NCI-H187 treated with DMSO at 0.1 percent for 48 hours (cell line): ENCODE data around the gene ALDH7A1.
A peak's percentile ranks its signal among the peaks of the same experiment; 100 is the strongest.
"Not testable (repeated sequence)": the region's sequence is repeated elsewhere in the genome, so short reads cannot be mapped to it uniquely, and the experiment has no call there.

ENCODE experiments used
- DNase-seq: peaks from one replicate; lab custom pipeline; 2025; lab: John Stamatoyannopoulos, UW

ALDH7A1 gene

GRCh38 chr5:126534553-126534952, 60.5 kb downstream of the ALDH7A1 start:
- no peak for DNase-seq

DNA sequence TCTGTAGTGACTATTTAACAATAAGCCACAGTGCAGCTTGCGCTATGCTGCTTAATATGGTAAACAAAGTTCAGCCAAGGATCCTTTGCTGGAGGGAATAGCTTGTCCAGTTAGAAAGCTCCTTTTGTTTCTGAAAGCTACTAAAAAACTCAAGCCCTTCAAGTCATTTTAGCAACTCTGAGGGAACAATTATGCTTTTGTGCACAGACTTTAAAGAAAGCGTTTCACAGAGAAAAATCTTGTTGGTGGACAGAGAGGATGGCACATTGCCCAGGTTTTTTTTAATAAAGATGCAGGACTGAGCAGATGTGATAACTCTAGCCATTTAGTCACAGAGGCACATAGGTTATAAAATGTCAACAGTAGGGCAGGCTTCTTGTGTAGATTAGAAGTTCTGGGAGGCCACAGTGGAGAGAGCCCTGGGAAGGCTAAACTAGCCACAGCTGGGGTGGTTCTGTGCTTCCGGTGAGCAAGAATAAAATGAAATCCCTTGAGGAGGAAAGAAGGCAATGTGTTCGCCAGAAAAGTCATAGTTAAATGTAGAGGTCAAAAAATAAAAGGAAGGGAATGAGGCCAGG, 63.4 kb downstream of the ALDH7A1 start:
- DNase-seq, result no peak

DNA sequence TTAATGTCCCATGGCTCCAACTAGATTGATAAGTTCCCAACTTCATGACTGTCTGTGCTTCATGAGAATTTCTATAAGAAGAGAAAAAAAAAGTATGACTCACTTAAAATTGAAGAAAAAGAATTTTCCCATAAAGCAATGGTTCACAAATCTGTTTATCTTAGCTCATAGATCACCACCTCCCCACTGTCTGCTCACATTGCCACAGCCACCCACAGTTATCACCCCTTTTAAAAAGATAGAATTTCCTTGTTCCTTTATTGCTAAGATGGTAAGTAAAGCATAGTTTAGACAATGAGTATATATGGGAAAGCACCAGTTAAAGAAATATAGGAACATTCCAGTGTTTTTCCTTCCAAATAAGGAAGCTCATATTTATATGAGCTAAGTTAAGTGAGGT, 67.1 kb downstream of the ALDH7A1 start:
- DNase-seq, result no peak

DNA sequence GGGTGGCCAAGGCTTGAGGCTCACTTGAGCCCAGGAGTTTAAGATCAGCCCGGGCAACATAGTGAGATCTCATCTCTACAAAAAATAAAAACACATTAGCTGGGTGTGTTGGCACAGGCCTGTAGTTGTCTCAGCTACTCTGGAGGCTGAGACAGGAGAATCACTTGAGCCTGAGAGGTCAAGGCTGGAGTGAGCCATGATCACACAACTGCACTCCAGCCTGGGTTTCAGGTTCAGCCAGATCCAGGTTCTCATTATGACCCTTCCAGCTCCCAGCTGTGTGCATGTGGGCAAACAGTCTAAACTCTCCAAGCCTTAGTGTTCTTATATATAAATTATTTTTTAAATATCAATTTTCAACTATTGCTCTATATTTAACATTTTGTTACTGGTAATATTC, 67.9 kb downstream of the ALDH7A1 start:
- DNase-seq, result no peak

GRCh38 chr5:126526493-126526892, 68.5 kb downstream of the ALDH7A1 start:
- DNase-seq, result no peak

DNA sequence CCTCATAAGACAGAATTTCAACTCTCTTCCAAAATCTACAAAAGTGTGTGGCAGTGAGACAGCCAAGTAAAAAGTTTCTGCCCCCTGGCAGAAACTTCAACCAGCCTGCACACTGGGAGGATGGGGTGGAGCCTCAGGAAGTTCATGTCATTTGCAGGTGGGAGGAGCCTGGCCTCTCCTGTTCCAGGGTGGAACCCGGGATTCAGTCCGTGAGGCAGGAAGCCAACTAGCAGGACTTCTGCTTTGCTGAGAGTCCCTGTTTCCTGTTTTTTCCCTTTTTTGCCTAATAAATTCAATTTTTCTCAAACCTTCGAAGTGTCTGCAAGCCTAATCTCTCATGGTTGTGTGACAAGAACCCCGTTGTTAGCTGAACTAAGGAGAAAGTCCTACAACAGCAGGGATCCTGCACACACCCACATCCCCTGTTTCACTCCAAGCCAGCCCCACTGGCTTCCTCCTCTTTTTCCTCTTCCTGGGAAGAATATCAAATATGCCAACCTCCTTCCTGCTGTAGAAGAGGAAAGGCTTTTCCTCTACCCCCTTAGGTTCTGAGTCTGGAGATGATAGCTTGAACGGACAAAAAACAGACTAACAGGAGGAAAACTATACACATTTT, 69.3 kb downstream of the ALDH7A1 start:
- DNase-seq, result no peak

GRCh38 chr5:126523818-126524510, 71.1 kb downstream of the ALDH7A1 start:
- no peak for DNase-seq

- DNase-seq, result no peak
These were observed 73.9 kb downstream of the ALDH7A1 start for GRCh38 chr5:126521130-126521529.

DNA sequence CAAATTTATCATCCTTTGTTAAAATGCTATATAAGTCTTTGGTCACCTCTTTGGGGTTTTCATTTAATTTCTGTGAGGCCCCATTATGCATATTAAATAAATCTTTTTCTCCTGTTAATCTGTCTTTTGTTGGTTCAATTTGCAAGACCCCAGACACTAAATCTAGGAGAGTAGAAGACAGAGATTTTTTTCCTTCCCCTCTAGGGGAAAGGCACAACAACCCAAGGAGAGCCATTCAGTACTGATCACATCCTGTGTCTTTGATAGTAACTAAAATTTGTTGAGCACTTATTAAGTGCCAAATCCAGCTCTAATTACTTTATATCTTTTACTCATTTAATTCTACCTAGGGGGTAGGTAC, 74.4 kb downstream of the ALDH7A1 start:
- no peak for DNase-seq

- DNase-seq, result no peak
These were observed 75.1 kb downstream of the ALDH7A1 start for GRCh38 chr5:126519637-126520592.

- DNase-seq, result not testable (repeated sequence)
These were observed 75.8 kb downstream of the ALDH7A1 start for GRCh38 chr5:126519223-126519622.

DNA sequence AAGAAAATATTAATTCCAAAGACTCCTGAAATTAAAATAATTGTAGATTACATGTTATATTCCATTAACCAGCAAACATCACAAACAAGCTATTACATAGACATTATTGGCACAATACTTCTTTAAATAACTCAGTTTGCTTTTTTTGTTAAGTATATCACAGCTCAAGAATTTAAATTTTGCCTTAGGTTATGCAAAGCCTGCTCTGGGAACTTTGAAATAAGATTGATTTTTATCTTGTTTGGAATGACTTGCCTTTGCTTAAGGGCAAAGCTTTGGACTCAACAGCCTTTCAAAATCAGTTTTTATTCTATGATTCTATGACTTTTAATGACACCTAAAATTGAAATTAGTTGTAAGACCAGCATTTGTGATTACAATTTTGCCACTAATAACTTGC, 78.2 kb downstream of the ALDH7A1 start:
- DNase-seq, result no peak

DNA sequence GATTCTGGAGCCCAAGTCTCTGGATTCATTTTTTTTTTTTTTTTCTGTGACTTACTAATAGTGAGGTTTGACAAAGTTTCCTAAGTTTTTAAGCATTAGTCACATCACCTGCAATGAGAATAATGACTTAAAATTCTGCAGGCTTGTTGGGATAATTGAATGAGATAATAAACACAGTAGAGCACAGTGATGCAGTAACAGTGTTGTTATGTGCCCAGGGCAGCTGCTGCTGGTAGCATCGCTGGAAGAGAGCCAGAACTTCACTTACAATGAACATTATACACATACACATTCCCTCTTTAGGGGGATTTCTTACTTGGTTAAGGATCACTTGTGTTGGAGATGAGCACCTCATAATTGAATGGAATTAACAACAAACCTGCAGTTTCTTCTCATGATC, 78.9 kb downstream of the ALDH7A1 start:
- DNase-seq, result peak; percentile 81

GRCh38 chr5:126515337-126515736, 79.7 kb downstream of the ALDH7A1 start:
- DNase-seq, result peak; percentile 25

GRCh38 chr5:126514558-126515141, 80.4 kb downstream of the ALDH7A1 start:
- DNase-seq, result no peak

- no peak for DNase-seq
These were observed 80.9 kb downstream of the ALDH7A1 start for GRCh38 chr5:126514131-126514557.

GRCh38 chr5:126513703-126514102, 81.3 kb downstream of the ALDH7A1 start:
- no peak for DNase-seq

DNA sequence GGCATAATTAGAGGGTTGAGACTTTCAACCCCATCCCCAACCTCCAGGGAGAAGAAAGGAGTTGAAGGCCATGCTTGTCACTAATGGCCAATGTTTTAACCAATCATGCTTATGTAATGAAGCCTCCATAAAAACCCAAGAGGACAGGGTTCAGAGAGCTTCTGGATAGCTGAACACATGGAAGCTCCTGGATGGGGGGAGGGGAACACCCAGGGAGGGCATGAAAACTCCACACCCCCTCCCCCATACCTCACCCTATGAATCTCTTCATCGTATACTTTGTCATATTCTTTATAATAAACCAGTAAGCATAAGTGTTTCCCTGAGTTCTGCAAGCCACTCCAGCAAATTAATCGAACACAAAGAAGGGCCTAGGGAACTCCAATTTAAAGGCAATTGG, 81.7 kb downstream of the ALDH7A1 start:
- DNase-seq, result no peak

DNA sequence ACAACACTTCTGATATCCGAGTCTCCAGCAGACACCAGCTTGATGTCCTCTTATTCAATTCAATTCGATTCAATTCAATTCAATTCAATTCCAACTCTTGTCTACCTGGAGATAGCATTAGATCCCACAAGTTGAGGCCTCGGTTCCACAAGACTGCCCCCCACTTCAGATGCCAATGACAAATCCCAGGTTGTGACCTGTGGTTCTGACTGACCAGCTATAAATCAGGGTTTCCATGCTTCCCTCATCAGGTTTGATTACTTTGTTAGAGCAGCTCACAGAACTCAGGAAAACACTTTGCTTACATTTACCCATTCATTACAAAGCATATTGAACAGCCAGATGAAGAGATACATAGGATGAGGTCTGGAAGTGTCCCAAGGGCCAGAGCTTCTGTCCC, 82.6 kb downstream of the ALDH7A1 start:
- DNase-seq, result no peak

GRCh38 chr5:126511961-126512360, 83.1 kb downstream of the ALDH7A1 start:
- no peak for DNase-seq

GRCh38 chr5:126509339-126509738, 85.7 kb downstream of the ALDH7A1 start:
- DNase-seq, result no peak

- DNase-seq, result no peak
These were observed 86.1 kb downstream of the ALDH7A1 start for GRCh38 chr5:126508962-126509279.
